B cell (primary cell): ENCODE measurements around the gene FOXO1.

Source experiments
- EZH2 ChIP-seq: IDR thresholded peaks from 2 replicates; pipeline ENCODE4 v1.6.1; 2012; ENCODE audit warnings: borderline replicate concordance, low read depth, mild to moderate bottlenecking, moderate library complexity, low read length; ENCODE audit not compliant: insufficient read depth, poor library complexity, severe bottlenecking
- TF ChIP-seq, protein P1 (sequence below): fragments of 200-600 bp; IDR thresholded peaks from one replicate; pipeline ENCODE4 v1.8.0; 2022; ENCODE audit warnings: antibody characterized with exemption, mild to moderate bottlenecking

DNA sequence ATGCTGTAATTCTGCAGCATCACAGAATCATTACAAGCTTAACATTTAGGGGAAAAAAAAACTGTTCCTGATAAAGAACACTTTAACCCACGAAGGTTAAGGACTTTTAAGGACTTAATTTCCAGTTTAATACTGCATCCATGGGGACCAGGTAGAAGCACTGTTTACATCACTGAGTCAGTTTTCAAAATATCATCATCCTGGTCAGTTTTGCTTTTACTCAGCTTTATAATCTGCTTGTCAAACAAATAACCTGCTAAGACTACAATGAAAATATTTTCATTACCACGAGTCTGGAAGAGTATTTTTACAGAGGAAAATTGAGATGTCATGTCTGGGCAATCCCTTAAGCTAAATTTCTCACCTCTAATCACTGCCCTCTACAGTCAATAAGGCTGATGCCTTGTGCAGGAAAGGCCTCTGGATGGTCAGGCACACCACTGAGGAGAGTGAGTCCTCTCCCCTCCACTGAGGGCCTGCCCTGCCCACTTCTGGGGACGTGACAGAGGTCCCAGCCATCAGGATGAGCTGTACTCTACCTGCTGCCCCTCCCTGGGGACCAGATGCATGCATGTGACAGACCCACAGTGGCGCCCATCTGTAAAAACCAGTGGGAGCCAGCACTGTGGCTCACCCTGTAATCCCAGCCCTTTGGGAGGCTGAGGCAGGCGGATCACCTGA is 31.0 kb downstream of the FOXO1 start:
- TF ChIP-seq, protein P1, sequence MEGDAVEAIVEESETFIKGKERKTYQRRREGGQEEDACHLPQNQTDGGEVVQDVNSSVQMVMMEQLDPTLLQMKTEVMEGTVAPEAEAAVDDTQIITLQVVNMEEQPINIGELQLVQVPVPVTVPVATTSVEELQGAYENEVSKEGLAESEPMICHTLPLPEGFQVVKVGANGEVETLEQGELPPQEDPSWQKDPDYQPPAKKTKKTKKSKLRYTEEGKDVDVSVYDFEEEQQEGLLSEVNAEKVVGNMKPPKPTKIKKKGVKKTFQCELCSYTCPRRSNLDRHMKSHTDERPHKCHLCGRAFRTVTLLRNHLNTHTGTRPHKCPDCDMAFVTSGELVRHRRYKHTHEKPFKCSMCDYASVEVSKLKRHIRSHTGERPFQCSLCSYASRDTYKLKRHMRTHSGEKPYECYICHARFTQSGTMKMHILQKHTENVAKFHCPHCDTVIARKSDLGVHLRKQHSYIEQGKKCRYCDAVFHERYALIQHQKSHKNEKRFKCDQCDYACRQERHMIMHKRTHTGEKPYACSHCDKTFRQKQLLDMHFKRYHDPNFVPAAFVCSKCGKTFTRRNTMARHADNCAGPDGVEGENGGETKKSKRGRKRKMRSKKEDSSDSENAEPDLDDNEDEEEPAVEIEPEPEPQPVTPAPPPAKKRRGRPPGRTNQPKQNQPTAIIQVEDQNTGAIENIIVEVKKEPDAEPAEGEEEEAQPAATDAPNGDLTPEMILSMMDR = no peak
- no peak for TF ChIP-seq EZH2
